NCI-H146 treated with DMSO at 0.1 percent for 48 hours (cell line): Measurements from ENCODE around the gene RPIA.

Experiments
- DNase-seq: peaks from one replicate; lab custom pipeline; 2025; ENCODE audit not compliant: unreplicated experiment; lab: John Stamatoyannopoulos, UW

Gene RPIA

DNA sequence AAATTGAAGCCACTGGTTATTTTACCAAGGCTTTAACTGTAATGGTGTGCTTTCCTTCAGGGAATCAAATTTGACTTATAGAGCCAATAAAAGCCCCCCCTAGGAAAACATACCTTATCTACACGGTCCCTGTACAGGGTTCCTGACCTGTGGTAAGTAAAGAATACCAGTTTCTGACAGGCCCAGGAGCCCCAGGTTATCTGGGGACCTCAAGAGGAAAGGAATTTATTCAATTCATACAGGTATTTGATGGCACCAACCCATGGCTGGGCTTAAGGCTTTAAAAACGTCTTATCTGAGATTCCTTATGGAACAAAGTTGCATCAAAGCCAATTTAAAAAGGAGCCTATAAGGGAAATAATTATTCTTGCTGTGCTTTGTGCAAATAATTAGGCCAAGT is 7.0 kb upstream of the RPIA start:
- DNase-seq: no peak

DNA sequence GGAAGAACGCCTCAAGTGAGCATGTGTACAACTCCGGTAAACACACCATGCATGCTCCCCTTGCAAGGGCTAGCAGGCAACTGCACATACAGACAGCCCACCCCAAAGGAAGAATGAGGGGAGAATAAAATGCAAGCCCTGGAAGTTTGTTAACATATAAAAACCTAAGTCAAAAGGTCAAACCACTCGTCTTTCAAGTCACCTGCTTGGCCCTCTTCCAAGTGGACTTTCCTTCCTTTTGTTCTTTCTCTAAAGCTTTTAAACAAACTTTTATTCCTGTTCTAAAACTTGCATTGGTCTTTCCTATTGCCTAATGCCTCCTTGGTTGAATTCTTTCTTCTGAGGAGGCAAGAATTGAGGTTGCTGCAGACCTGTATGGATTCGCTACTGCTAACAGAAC is 5.2 kb upstream of the RPIA start:
- DNase-seq: no peak

DNA sequence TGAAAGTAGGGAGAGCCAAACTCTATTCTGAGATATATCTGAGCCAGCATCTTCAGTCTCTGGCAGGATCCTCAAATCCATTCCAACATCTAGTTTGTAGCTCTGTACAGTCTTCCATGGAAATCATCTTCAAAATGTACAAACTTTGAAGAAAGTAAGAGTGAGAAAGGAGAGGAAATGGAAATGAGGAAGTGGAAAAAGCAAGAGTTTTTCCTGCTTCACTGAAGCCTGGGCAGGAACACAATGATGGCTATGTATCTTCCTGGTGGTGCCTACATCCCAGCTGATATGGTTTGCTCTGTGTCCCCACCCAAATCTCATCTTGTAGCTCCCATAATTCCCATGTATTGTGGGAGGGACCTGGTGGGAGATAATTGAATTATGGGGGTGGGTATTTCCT is 4.1 kb upstream of the RPIA start:
- DNase-seq: no peak

DNA sequence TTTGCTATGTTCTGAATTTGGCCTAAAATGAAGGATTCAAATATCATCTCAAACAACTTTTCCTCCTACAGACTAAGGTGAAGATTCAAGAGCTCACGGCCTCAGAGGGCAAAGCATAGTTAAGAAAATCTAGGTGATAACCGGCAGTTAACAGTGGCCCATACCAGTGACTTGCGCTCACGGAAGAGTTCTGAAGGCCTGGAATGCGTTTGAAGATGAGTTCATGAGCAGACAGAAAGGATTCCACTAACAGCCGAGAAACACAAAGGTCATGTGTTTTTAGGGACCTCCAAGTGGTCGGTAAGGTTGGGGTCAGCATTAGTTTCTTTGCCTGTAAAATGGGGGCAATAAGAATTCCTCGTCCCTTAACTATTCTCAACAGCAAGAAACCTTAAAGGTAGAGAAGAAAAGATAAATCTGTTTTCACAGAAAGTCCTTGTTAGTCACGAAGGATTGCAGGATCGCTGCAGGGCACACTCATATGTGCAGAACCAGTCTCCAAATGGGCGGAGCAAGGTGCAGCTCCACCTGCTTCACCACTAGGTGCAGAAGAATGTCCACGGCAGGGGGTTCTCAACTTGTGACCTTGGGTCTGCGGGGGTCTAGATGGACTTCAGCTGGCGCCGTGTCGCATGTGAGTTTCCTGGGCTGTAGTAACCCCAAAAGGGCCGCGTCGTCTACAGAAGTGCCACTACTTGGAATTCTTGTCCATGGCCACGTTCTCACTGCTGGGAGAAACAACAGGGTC is 708 bp upstream of the RPIA start:
- DNase-seq: peak; percentile 19

DNA sequence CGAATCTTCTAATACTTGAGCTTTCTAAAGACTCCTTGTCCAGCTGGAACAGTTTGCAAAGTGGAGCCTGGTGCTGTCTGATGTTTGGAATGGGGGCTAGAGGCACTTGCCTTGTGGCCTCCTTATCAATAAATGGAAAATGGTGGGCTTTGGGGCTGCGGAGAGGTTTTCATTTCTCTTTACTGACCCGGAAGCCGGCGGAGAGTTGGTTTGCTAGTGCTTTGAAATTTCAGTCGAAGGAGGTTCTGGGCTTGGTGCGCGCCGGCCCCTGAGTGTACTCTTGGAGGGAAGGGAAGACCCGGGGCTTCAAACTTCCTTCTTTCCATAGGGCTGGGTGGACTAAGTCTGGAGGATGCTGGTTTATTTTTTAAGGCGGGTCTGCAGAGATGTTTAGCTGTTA is 714 bp downstream of the RPIA start:
- peak; percentile 12 for DNase-seq

DNA sequence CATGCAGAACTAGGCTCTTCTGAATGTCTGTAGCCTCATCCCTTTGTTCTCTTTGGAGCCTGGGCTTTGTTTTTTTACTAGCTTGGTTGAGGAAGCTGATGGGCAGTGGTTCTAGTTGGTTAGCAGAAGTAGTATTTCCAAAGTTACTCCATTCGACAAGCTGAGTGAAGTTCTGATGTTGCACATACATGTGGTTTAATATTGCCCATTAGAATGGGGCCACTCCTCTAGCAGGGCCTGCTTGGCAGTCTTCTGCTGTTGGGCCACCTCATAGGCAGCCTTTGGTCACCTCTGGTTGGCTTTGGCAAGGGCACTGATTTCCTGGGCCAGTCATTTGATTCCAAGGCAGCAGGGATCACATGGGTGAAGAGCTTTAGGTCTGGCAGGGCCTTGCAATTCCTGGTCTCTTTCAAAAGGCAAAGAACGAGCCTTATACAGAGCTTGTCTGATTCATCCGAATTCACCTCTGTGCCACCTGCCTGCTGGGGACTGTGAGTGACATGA is 2.5 kb downstream of the RPIA start:
- DNase-seq: no peak

DNA sequence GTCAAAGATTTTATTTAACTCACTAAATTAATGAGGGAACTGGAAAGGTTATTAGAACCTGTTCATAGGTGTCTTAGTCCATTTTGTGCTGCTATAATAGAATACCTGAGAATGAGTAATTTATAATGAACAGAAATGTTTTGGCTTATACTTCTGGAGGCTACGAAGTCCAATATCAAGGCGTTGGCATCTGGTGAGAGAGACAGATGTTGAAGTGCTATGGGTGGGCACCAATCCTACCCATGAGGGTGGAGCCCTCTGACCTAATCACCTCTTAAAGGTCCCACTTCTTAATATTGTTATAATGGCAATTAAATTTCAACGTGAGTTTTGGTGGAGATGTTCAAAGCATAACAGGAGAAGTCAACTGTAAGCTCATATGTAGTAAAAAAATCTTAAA is 5.1 kb downstream of the RPIA start:
- no peak for DNase-seq

DNA sequence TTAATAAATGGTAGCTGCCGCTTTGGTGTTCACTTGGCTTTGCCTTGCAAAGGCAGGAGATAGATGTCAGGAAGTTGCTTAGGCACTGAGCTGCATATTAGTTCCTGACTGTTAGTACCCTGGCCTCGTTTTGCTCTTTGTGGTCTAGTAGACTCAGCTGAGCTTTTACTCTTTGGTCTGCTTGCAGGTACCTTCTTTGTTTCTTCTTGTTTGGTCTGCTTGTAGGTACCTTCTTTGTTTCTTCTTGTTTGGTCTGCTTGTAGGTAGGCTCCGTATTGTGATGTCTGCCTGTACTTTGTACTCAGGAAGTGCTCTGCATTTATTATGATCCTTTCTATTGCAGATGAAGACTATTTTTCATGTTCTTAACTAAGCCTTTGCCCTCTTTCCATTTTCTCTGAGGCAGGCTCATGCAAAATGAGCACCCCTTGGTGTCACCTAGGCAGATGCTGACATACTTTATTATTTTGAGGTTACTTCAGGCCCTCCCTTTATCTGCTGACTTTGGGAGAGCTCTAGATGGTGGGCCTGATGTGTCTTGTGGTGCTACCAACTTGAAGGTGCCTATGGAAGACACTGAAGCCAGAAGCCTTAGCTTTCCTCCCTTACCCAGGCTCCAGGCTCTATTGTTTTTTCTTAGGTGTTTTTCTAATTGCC is 6.0 kb downstream of the RPIA start:
- no peak for DNase-seq

DNA sequence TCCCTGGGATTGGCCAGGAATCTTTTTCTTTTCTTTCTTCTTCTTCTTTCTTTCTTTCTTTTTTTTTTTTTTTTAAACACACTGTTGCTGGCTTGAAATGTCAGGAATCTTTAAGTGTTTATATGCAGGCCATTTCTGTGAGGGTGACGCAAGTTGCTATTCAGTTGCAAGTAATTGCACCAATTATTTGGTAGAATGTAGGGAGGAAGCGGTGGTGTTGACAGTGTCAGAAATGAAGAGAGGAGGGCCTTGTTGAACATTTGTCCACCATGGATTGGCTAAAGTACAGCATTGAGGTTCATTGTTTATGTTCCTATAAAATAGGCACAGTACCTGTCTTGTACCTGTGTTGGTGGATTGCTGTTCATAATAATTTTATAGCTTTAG is 6.5 kb downstream of the RPIA start:
- DNase-seq: peak; percentile 61

DNA sequence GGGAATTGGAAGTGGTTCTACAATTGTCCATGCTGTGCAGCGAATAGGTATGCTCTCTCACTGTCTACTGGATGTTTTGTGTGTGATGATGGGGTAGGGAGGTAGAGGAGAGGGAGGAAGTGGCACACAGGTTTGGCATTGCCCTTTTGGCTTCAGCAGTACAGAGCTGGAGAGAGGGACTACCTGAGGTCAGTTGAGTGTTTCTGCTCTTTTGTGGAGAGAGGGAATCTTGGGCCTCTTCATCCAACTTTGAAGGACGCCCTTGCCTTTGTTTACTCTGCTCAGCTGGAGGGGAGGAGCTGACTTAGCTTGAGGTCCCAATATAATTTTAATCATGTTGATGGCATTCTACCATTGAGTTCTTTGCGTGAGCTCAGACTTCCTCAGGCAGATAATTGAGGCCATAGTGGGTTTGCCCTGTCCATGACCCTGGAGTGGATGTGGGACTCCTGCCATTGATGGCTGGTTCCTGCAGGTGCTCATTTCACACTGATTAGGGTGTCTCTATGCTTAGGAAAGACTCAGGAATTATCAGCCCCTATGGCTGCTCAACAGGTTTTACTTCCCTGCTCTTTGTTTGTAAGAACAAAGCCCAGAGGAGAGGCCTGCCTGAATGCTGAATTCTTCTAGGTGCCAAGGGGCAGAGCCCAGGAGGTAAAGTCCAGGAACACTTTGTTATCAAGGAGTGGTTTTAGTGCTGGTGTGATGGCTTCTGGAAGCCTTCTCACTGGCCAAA is 7.2 kb downstream of the RPIA start:
- no peak for DNase-seq

DNA sequence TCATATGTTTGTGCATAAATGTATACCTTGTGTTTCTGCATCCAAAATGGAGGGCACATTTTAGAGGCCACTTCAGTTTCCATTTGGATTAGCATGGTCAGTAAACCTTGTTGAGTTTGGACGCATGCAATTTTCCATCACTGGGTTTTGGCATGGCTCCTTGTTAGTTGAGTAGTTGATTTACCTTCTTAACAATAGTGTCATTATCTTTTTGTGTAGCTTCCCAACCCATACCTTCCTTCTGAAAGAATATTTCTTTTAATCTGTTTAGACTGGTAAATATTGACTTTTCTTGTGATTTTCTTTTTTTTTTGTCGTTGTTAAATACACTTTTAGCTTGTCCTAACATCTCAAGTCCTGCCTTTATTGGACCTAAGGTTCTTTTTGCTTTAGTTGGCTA is 15.5 kb downstream of the RPIA start:
- no peak for DNase-seq

DNA sequence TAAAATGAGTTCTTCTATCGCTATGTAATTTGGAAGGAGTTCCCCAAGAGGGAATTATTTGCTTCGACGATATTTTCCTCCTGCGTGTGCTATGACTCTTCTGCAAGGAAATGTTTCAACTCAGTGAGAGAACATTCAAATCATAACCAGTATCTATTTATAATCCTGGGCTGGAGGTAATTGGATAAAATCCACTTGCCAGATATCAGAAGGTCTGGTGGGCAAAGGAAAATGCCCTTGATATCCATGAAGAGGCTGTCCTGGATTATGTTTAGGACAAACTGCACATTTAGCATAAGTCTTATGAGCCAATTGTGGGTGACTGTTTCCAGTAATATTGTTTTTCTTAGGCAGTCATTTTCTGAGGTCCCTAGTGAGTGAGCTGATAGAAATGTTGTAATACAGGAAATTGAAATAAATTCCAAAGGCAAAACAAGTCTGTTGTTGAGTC is 17.7 kb downstream of the RPIA start:
- no peak for DNase-seq

DNA sequence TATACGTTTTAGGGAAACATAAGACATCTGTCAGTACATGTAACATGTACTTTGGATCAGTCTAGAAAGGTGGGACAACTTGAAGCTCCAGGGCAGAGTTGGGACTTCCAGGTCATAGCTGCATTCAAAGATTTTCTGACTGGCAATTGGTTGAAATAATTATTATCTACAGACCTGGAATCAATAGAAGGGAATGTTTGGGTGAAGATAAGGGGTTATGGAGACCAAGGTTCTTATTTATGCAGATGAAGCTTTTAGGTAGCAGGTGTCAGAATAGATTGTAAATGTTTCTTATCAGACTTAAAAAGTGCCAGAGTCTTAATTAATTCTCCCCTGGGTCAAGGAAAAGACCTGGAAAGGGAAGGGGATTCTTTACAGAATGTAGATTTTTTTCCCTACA is 19.8 kb downstream of the RPIA start:
- DNase-seq: no peak

DNA sequence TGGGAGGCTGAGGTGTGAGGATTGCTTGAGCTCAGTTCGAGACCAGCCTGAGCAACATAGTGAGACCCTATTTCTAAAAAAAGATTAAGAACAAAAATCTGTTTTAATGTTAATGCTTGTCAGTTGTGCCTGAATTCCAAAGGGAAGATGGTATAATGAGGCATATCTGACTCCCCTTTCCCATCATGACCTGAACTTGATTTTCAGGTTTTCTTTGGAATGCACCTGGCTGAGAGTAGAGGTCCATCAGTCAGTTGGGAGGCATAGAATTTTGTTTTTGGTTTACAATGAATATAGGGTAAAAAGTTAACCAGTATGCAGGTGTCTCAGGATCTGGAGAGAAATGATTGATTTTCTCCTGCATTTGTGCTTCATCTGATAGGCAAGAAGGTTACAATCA is 20.4 kb downstream of the RPIA start:
- DNase-seq: no peak

DNA sequence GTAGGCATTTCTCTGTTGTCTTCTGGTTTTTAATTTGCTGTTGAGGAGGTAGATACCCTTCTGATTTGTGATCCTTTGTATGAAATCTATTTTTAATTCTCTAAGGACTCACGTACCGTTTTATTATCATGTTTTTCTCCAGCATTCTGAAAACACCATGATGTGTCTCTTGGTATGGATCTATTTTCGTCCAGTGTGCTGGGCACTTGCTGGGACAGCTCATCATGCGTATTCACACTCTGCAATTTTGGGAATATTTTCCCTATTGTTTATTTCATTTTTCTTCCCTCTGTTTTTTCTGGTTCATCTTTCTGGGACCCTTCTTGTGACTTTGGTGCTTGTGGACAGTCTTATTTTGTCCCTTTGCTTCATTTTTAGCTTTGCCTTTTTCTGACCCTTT is 21.9 kb downstream of the RPIA start:
- DNase-seq: no peak

DNA sequence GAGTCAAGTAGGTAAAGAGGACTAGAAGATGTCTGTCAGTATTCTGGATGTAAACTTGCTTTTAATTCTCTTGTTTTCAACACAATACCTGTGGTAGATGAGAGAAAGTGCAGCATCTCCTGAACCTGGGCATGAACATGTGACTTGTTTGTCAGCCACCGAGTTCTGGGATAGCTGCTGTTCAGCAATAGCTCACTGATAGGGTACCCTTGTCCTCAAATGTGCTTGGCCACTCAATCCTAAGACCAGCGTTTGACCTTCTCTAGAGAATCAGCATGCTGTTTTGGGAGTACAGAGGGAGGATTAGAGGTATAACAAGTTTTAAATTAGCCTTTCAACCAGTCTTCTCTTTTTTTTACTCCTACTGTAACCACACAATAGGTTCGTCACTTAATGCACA is 23.2 kb downstream of the RPIA start:
- no peak for DNase-seq

DNA sequence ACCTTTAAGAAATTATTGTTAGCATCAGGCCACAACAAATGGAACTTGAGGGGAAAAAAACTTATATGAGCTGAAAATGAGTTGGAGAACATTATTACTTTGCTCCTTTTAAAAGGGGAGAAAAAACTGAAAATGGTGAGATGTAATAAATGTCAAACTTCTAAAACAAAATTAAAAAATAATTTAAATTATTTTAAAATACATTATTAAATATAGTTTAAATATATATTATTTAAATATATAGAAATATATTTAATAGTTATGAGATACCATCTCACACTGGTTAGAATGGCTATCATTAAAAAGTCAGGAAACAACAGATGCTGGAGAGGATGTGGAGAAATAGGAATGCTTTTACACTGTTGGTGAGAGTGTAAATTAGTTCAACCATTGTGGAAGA is 28.9 kb downstream of the RPIA start:
- no peak for DNase-seq

DNA sequence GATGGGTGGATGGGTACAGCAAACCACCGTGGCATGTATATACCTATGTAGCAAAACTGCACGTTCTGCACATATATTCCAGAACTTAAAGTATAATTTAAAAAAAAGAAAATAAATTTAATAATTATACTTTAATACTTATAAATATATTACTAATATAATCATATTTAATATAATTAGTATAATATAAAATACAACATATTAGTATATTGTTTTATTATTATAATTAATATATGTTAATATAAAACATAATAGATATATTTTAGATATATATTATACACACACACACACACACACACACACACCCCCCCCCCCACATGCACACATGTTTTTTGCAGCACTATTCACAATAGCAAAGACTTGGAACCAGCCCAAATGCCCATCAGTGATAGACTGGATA is 29.8 kb downstream of the RPIA start:
- DNase-seq: no peak

DNA sequence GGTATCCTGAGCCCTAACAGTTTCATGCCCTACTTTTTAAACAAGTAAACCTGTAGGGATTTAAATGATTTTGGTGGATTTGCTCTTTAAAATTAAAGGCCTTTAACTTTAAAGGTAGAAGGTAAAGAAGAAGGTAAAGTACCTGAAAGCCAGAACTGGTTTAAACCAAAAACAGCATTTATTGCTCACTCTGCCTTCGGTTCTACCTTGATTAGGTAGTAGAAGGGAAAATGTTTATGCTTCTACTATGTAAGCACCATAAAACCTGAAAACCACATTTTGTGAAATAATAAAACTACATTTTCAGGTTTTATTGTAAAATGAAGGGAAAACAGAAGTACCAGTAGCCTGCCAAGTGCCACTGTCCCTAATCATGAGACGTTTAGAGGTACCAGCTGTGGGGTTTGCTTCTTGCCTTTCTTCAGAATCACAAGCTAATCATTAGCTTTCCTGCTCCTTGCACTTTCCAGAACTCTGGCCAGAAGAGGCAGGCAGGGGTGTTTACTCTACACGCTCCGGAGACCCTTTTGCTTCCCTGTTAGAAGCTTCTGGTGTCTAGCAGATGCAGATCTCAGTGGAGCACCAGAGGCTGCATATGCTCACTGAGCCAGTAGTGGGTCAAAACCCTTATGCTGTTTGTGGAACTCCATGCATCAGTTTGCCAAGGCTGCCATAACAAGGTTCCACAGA is 33.3 kb downstream of the RPIA start:
- no peak for DNase-seq

DNA sequence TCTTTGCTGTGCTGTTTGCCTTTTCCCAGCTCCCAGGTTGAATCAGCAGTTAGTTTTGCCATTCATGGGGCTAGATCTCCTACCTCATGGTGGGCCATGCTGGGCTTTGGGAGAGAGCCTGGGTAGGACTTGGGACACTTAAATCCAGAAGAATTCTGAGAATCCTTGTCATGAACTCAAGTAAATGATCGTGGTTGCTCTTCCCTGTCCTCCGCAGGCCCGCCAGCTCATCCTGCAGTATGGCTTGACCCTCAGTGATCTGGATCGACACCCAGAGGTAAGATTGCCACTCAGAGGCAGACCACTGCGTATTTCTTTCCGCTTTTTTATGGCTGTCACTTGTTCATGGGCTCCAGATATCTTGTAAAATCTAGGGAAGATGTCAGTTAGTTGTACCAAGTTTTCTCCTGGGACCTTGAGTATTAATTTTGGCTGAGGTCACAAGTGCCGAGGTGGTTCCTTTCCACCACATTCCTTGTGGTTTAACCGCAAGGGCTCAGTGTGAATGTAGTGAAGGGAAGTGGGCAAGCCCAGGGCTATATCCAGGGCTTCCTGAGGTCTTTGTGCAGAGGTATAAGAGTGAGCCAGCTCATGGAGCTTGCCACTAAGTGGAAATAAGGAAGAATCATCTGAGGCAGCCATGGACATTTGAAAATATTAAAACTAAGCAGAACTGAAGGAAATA is 37.7 kb downstream of the RPIA start:
- no peak for DNase-seq
